Calu3 (cell line): Measurements from ENCODE around the gene E4F1. TPM values are rescaled to one million over a fixed set of nuclear protein-coding genes. Genes with fewer than 3 reads are reported as not detected.

Source experiments
- BruUV-seq: library from RNA; stranded (reverse); fragments of 400-500 nt; replicated peaks from 2 replicates; lab custom pipeline; 2021; lab: Mats Ljungman, UMichigan
- CTCF ChIA-PET: fragments of 300-600 bp; sonication (Branson Sonifier 250); formaldehyde crosslinking; loops from one replicate; lab custom pipeline; 2022; ENCODE audit warnings: antibody characterized with exemption; lab: Charles Lee
- DNase-seq: peaks from one replicate; pipeline ENCODE4 v3.0.0; 2022
- H3K27ac Mint-ChIP-seq: one replicate; pipeline ENCODE4 v1.8.0; 2022; ENCODE audit warnings: mixed read lengths; ENCODE audit not compliant: unreplicated experiment
- H3K27me3 Mint-ChIP-seq: one replicate; pipeline ENCODE4 v1.8.0; 2022; ENCODE audit warnings: mixed read lengths; ENCODE audit not compliant: unreplicated experiment
- H3K36me3 Mint-ChIP-seq: one replicate; pipeline ENCODE4 v1.8.0; 2022; ENCODE audit warnings: mild to moderate bottlenecking, moderate library complexity, mixed read lengths; ENCODE audit not compliant: insufficient read depth, unreplicated experiment
- H3K4me1 Mint-ChIP-seq: one replicate; pipeline ENCODE4 v1.8.0; 2022; ENCODE audit warnings: mild to moderate bottlenecking, low read depth, mixed read lengths; ENCODE audit not compliant: unreplicated experiment
- H3K4me3 Mint-ChIP-seq: one replicate; pipeline ENCODE4 v1.8.0; 2022; ENCODE audit warnings: mild to moderate bottlenecking, low read depth, moderate library complexity, mixed read lengths; ENCODE audit not compliant: unreplicated experiment
- H3K9me3 Mint-ChIP-seq: one replicate; pipeline ENCODE4 v1.8.0; 2022; ENCODE audit warnings: low read depth, mixed read lengths; ENCODE audit not compliant: unreplicated experiment
- CTCF ChIP-seq: fragments of 200-600 bp; IDR thresholded peaks from one replicate; pipeline ENCODE4 v1.8.0; 2022; ENCODE audit warnings: antibody characterized with exemption; ENCODE audit not compliant: unreplicated experiment
- intact Hi-C: fragments of 100-400 bp; cut with micrococcal nuclease; formaldehyde crosslinking; loops from one replicate; pipeline ENCODE4 v1.10.0; 2022; ENCODE audit not compliant: unreplicated experiment
- total RNA-seq: library from RNA; stranded (reverse); gene quantifications from 2 replicates; pipeline ENCODE4 v1.2.3, GENCODE V29; 2022

The E4F1 gene
- total RNA-seq, 1 experiment from 2014 or later: 35.4 TPM

GRCh38 chr16:2229091-2229490 lies 5.7 kb downstream of the E4F1 start:
- Mint-ChIP-seq H3K27me3 (no peaks in the 10 kb centered on the region), H3K4me1 (peaks cover 9% of the 10 kb centered on the region), H3K27ac (no peak overlapping the region), H3K9me3 (no peaks in the 10 kb centered on the region), H3K36me3 (peaks cover 72% of the 10 kb centered on the region), H3K4me3 (no peak overlapping the region)
- no TSS peak for BruUV-seq
- TF ChIP-seq CTCF: no peak
- CTCF ChIA-PET: no interaction called here
- DNase-seq: no peak
- intact Hi-C loops: no loop called here

DNA sequence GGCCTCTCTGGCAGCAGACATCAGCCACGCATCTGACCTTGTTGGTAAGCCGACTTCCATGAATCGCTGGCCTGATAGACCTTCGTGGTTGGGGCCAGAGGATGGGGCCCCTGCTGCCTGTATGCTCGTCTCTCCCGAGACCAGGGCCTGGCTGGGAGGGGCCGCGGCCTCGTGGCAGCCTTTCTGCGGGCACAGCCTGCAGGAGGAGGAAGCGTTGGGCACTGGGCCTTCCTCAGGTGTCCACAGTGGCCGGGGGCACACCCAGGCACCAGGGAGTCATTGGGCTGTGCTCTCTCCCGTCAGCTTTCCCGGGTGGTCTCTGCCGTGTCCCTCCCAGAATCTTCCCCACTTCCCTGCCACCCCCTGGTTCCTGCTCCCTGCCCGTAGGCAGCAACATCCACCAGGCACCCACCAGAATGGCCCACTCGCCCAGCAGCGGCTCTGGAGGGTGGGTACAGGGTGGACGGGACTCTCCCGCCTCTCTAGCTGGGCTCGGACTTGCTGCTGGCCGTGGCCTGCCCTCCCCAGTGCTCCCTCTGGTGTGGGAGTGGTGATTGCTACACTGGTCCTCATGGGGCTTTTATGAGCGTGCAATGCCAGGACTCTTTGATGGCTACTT lies 6.3 kb downstream of the E4F1 start:
- no peak for DNase-seq
- H3K9me3 Mint-ChIP-seq: no peaks in the 10 kb centered on the region
- H3K36me3 Mint-ChIP-seq: peaks cover 72% of the 10 kb centered on the region
- peaks cover 9% of the 10 kb centered on the region for H3K4me1 Mint-ChIP-seq
- no peak overlapping the region for H3K27ac Mint-ChIP-seq
- TF ChIP-seq CTCF: no peak
- intact Hi-C loops: no loop called here
- H3K27me3 Mint-ChIP-seq: no peaks in the 10 kb centered on the region
- H3K4me3 Mint-ChIP-seq: no peak overlapping the region
- no TSS peak for BruUV-seq
- CTCF ChIA-PET: no interaction called here

DNA sequence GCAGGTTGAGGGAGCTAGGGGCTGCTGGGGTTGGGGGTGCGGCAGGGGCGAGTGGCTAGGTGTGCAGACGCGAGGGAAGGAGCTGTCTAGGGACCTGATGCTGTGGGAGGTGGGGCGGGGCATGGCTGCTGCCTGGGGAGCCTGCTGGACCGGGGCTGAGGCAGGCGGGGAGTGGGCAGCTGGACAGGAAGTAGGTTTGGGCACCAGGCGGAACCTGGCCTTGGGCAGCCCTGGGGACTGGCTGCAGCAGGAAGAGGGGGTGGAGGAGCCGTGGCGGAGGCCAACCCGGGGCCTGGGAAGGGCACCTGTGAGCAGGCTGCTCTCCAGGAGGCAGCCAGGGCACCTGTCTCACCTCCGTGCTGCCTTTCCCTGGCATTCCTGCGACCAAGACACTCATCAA lies 7.0 kb downstream of the E4F1 start:
- peaks cover 74% of the 10 kb centered on the region for H3K36me3 Mint-ChIP-seq
- H3K4me1 Mint-ChIP-seq: peaks cover 13% of the 10 kb centered on the region
- no peak overlapping the region for H3K27ac Mint-ChIP-seq
- BruUV-seq: no TSS peak
- no peak overlapping the region for H3K4me3 Mint-ChIP-seq
- intact Hi-C loops: no loop called here
- CTCF ChIA-PET: no interaction called here
- DNase-seq: no peak
- H3K27me3 Mint-ChIP-seq: no peaks in the 10 kb centered on the region
- no peak for TF ChIP-seq CTCF
- H3K9me3 Mint-ChIP-seq: no peaks in the 10 kb centered on the region

GRCh38 chr16:2231016-2231931 lies 7.9 kb downstream of the E4F1 start:
- BruUV-seq: no TSS peak

More at GRCh38 chr16:2231016-2231931, 7.9 kb downstream of the E4F1 start:
- no peak for DNase-seq
- Mint-ChIP-seq H3K27me3 (no peaks in the 10 kb centered on the region), H3K36me3 (peaks cover 76% of the 10 kb centered on the region), H3K27ac (no peak overlapping the region), H3K9me3 (no peaks in the 10 kb centered on the region), H3K4me3 (no peak overlapping the region), H3K4me1 (peaks cover 12% of the 10 kb centered on the region)
- intact Hi-C loops: no loop called here
- no peak for TF ChIP-seq CTCF
- CTCF ChIA-PET: no interaction called here
